CD14-positive monocyte (primary cell): ENCODE measurements around the gene PPID. TPM values are rescaled to one million over a fixed set of nuclear protein-coding genes. Genes with fewer than 3 reads are reported as not detected.
A peak's percentile ranks its signal among the peaks of the same experiment; 100 is the strongest.

ENCODE experiments used
- DNase-seq, 3 donors: peaks; one replicate each; pipeline ENCODE4 v3.0.0-alpha.2; 2011 to 2022
- H2AFZ ChIP-seq: 2 replicates; pipeline ENCODE4 v1.6.0; 2012; ENCODE audit warnings: mild to moderate bottlenecking, low read depth, low read length, inconsistent platforms; ENCODE audit not compliant: insufficient read depth, poor library complexity, severe bottlenecking
- H3K27ac ChIP-seq, 2 donors: 1 replicate in 1 of 2; 2 replicates in 1 of 2; pipeline ENCODE4 v1.5.1; 2012 to 2013; ENCODE audit warnings: low read length in 2 of 2, control low read depth in 1 of 2, inconsistent platforms in 1 of 2, low read depth in 1 of 2, mild to moderate bottlenecking in 1 of 2
- H3K27me3 ChIP-seq, 2 donors: one replicate each; pipeline versions ENCODE4 v1.6.0 to v1.6.1; 2011 to 2013; ENCODE audit warnings: low read length in 2 of 2; ENCODE audit not compliant: control insufficient read depth in 2 of 2, insufficient read depth in 2 of 2
- H3K36me3 ChIP-seq, 2 donors: replicated peaks in 1 of 2; 1 replicate in 1 of 2; 2 replicates in 1 of 2; pipeline versions ENCODE4 v1.5.1 to v1.6.1; 2012 to 2013; ENCODE audit warnings: low read length in 2 of 2, control low read depth in 1 of 2, inconsistent platforms in 1 of 2, mild to moderate bottlenecking in 1 of 2; ENCODE audit not compliant: insufficient read depth in 2 of 2, control insufficient read depth in 1 of 2
- H3K4me1 ChIP-seq, 2 donors: 1 replicate in 1 of 2; 2 replicates in 1 of 2; pipeline versions ENCODE4 v1.5.1 to v1.6.1; 2012 to 2013; ENCODE audit warnings: low read length in 2 of 2, control low read depth in 1 of 2, inconsistent platforms in 1 of 2, mild to moderate bottlenecking in 1 of 2, moderate library complexity in 1 of 2; ENCODE audit not compliant: insufficient read depth in 2 of 2, control insufficient read depth in 1 of 2
- H3K4me2 ChIP-seq: replicated peaks from 2 replicates; pipeline ENCODE3; 2012; ENCODE audit warnings: low read length, moderate library complexity, mild to moderate bottlenecking; ENCODE audit not compliant: poor library complexity, severe bottlenecking; ENCODE audit errors: extremely low read depth
- H3K4me3 ChIP-seq, 3 experiments: fragments of 200-600 bp in 1 of 3; sonication (generic) in 1 of 3; replicated peaks in 1 of 3; 1 replicate in 2 of 3; 2 replicates in 1 of 3; pipeline ENCODE4 v1.5.1; 2011 to 2013; ENCODE audit warnings: low read length in 3 of 3, mild to moderate bottlenecking in 3 of 3, control low read depth in 2 of 3, low read depth in 2 of 3, inconsistent platforms in 1 of 3, moderate library complexity in 1 of 3
- H3K79me2 ChIP-seq: 2 replicates; pipeline ENCODE4 v1.6.0; 2012; ENCODE audit warnings: mild to moderate bottlenecking, control low read depth, inconsistent platforms, low read length, moderate library complexity; ENCODE audit not compliant: insufficient read depth
- H3K9ac ChIP-seq: 2 replicates; pipeline ENCODE4 v1.6.0; 2017; ENCODE audit warnings: low read length, mild to moderate bottlenecking; ENCODE audit not compliant: insufficient read depth, poor library complexity, severe bottlenecking
- H3K9me3 ChIP-seq, 2 donors: replicated peaks in 1 of 2; 1 replicate in 1 of 2; 2 replicates in 1 of 2; pipeline versions ENCODE4 v1.5.1 to v1.6.1; 2012 to 2013; ENCODE audit warnings: low read length in 2 of 2, control low read depth in 1 of 2; ENCODE audit not compliant: control insufficient read depth in 1 of 2, insufficient read depth in 1 of 2
- H4K20me1 ChIP-seq: 2 replicates; pipeline ENCODE4 v1.6.0; 2012; ENCODE audit warnings: mild to moderate bottlenecking, low read length, control low read depth, moderate library complexity; ENCODE audit not compliant: insufficient read depth
- H3K27ac Mint-ChIP-seq, 7 donors: one replicate each; pipeline ENCODE4 v1.8.0; 2020; ENCODE audit warnings: mild to moderate bottlenecking in 7 of 7, mixed read lengths in 7 of 7, moderate library complexity in 6 of 7, inconsistent platforms in 2 of 7
- H3K27me3 Mint-ChIP-seq, 3 donors: one replicate each; pipeline ENCODE4 v1.8.0; 2021 to 2022; ENCODE audit warnings: low read depth in 3 of 3, mild to moderate bottlenecking in 3 of 3, mixed read lengths in 3 of 3, moderate library complexity in 3 of 3, inconsistent platforms in 1 of 3
- H3K36me3 Mint-ChIP-seq, 2 donors: one replicate each; pipeline ENCODE4 v1.8.0; 2020; ENCODE audit warnings: mixed read lengths in 2 of 2, inconsistent platforms in 1 of 2, mild to moderate bottlenecking in 1 of 2
- H3K4me1 Mint-ChIP-seq: one replicate; pipeline ENCODE4 v1.8.0; 2020; ENCODE audit warnings: mild to moderate bottlenecking, mixed read lengths
- H3K4me3 Mint-ChIP-seq, 2 donors: one replicate each; pipeline ENCODE4 v1.8.0; 2020; ENCODE audit warnings: mild to moderate bottlenecking in 2 of 2, mixed read lengths in 2 of 2, moderate library complexity in 1 of 2
- H3K9me3 Mint-ChIP-seq, 7 donors: one replicate each; pipeline ENCODE4 v1.8.0; 2020 to 2022; ENCODE audit warnings: mixed read lengths in 7 of 7, mild to moderate bottlenecking in 6 of 7, moderate library complexity in 6 of 7, inconsistent platforms in 2 of 7
- whole genome bisulfite sequencing: methylation state at CpG from one replicate; pipeline ENCODE4 v1.1.5; 2013; ENCODE audit warnings: missing lambda C conversion rate; ENCODE audit not compliant: insufficient coverage; 5-methylcytosine and 5-hydroxymethylcytosine counted together
- intact Hi-C, 2 donors: fragments of 100-400 bp; cut with micrococcal nuclease; formaldehyde crosslinking; loops; one replicate each; pipeline versions ENCODE4 v1.15.0 to v1.15.1; 2023
- polyA plus RNA-seq, 3 donors: library from polyadenylated mRNA; depleted of rRNA in 1 of 3; unstranded in 2 of 3; stranded (reverse) in 1 of 3; fragments of 300-500 nt in 2 of 3; fragments of >200 nt in 1 of 3; fragmentation: Illumina TruSeq in 2 of 3; gene quantifications; 1 replicate in 2 of 3; 2 replicates in 1 of 3; pipeline ENCODE4 v1.2.3, GENCODE V29; 2012 to 2021
- TF ChIP-seq, protein P1 (sequence below): fragments of 200-600 bp; IDR thresholded peaks from one replicate; pipeline ENCODE4 v1.8.0; 2022; ENCODE audit warnings: antibody characterized with exemption, mild to moderate bottlenecking

The PPID gene
- polyA plus RNA-seq, 3 donors: 11.0 to 30.5 (median 18.1) TPM

DNA sequence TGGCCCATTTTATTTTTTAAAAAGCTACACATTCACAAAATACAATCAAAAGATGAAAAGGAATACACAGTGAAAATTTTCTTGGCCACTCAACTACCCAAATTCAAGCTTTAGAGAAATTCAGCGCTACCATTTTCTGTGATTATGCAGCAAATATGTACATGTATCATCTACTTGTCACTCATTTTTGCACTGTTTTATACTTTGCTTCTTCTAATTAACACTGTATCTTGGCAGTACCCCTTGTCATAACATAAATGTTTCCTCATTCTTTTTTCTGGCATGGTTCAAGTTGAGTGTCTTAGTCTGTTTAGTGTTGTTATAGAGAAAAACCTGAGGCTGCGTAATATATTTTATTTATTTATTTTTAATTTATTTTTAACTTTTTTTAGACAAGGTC is 15.7 kb upstream of the PPID start:
- Histone ChIP-seq H4K20me1 (no peaks in the 10 kb centered on the region), H3K27me3 (no peaks in the 10 kb centered on the region), H3K9ac (no peak overlapping the region), H3K36me3 (no peaks in the 10 kb centered on the region), H3K27ac (no peak overlapping the region), H3K4me1 (no peaks in the 10 kb centered on the region), H3K79me2 (no peaks in the 10 kb centered on the region), H3K4me2 (no peak overlapping the region), H3K4me3 (no peak overlapping the region), H2AFZ (no peak overlapping the region), H3K9me3 (peaks cover 5 to 8% of the 10 kb centered on the region in 2 donors)
- no peak for DNase-seq
- H3K36me3 Mint-ChIP-seq: no peaks in the 10 kb centered on the region
- H3K4me3 Mint-ChIP-seq: no peak overlapping the region
- H3K27me3 Mint-ChIP-seq: peaks cover 0 to 3% (median 1%) of the 10 kb centered on the region in 3 donors
- H3K27ac Mint-ChIP-seq: no peak overlapping the region
- H3K9me3 Mint-ChIP-seq: peaks cover 0 to 13% (median 9%) of the 10 kb centered on the region in 7 donors
- WGBS: 100% methylated on average over 1 of the region's 2 CpGs
- intact Hi-C loops: no loop called here
- no peaks in the 10 kb centered on the region for H3K4me1 Mint-ChIP-seq
- TF ChIP-seq, protein P1, sequence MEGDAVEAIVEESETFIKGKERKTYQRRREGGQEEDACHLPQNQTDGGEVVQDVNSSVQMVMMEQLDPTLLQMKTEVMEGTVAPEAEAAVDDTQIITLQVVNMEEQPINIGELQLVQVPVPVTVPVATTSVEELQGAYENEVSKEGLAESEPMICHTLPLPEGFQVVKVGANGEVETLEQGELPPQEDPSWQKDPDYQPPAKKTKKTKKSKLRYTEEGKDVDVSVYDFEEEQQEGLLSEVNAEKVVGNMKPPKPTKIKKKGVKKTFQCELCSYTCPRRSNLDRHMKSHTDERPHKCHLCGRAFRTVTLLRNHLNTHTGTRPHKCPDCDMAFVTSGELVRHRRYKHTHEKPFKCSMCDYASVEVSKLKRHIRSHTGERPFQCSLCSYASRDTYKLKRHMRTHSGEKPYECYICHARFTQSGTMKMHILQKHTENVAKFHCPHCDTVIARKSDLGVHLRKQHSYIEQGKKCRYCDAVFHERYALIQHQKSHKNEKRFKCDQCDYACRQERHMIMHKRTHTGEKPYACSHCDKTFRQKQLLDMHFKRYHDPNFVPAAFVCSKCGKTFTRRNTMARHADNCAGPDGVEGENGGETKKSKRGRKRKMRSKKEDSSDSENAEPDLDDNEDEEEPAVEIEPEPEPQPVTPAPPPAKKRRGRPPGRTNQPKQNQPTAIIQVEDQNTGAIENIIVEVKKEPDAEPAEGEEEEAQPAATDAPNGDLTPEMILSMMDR: no peak

DNA sequence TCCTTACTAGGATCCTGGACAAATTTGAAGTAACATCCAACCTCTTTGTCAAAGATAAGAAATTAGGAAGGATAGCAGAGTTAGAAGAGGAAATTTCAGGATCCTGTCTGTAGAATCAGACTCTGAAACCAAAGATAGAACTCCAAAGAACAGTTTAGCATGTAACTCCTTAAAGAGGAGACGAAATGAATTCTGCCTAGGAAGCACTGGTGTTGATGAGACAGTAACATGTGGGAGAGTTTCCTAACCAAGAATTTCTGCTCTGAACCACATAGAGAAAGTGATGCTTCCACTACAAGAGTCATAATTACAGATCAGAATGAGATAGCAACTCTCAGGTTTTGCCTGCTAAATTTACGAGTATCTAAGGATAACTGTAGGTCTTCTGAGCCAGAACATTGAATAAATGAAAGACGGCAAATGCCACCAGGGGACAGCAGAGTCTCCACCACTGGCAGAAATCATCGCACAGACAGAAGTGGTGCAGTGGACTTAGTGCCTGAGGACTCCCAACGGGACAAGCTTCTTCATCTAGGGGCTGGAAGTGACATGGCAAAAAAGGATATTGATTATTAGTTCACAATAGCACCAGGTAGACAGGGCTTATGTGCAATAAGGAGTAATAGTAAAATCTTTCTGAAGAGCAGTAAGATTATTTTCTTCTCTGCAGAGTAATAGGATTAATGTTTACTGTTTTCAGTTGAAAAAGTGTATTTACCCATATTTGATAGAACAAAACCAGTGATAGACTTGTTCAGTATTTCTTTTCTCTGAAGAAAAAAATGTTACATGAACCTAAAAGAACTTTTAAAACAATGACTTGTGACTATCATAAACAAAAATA is 6.7 kb upstream of the PPID start:
- H3K4me2 ChIP-seq: no peak overlapping the region
- no peaks in the 10 kb centered on the region for H3K36me3 ChIP-seq
- 10% methylated on average over 2 of the region's 5 CpGs for WGBS
- H3K27me3 ChIP-seq: peaks cover 0 to 4% of the 10 kb centered on the region in 2 donors
- intact Hi-C loops: loop anchor here (5.0 to 10.0 kb wide), 4 partner anchors 55 to 475 kb away; partner anchors contain the start of genes C4orf46 (in 1 of the 2) and ETFDH (in 1 of the 2)
- H3K4me3 ChIP-seq: no peak overlapping the region
- Mint-ChIP-seq H3K27me3 (peaks cover under 1 to 8% (median 4%) of the 10 kb centered on the region in 3 donors), H3K36me3 (no peaks in the 10 kb centered on the region), H3K27ac (no peak overlapping the region), H3K9me3 (no peaks in the 10 kb centered on the region), H3K4me3 (no peak overlapping the region), H3K4me1 (peaks cover 2% of the 10 kb centered on the region)
- no peaks in the 10 kb centered on the region for H3K4me1 ChIP-seq
- no peak overlapping the region for H2AFZ ChIP-seq
- DNase-seq: peak; percentile 51 to 71 (median 66)
- no peaks in the 10 kb centered on the region for H3K79me2 ChIP-seq
- H4K20me1 ChIP-seq: no peaks in the 10 kb centered on the region
- H3K9me3 ChIP-seq: no peaks in the 10 kb centered on the region
- H3K27ac ChIP-seq: no peak overlapping the region
- TF ChIP-seq, protein P1: peak; percentile 88
- H3K9ac ChIP-seq: no peak overlapping the region
